GM18861 (cell line): ENCODE measurements around the gene HLA-DPB1.
"Not testable (repeated sequence)": the region's sequence is repeated elsewhere in the genome, so short reads cannot be mapped to it uniquely, and the experiment has no call there.

Source experiments
- ATAC-seq: cut with Tn5 transposase; IDR thresholded peaks from one replicate; pipeline ENCODE4 v1.9.1; 2021; ENCODE audit not compliant: unreplicated experiment

HLA-DPB1 gene

GRCh38 chr6:33075568-33076405 is at the start of gene HLA-DPB1:
Gene HLA-DPB1 (plus strand): TSS chr6:33075990. CDS start chr6:33076042, 52 bp downstream.
- peak; percentile 62 for ATAC-seq

GRCh38 chr6:33028220-33028849 is 47.5 kb upstream of the HLA-DPB1 start:
- ATAC-seq: no peak

GRCh38 chr6:33029328-33030184 is 46.2 kb upstream of the HLA-DPB1 start:
- ATAC-seq: peak; percentile 64

- no peak for ATAC-seq
These were observed 45.5 kb upstream of the HLA-DPB1 start for GRCh38 chr6:33030245-33030644.

- no peak for ATAC-seq
These were observed 41.2 kb upstream of the HLA-DPB1 start for GRCh38 chr6:33034554-33034953.

- no peak for ATAC-seq
These were observed 39.3 kb upstream of the HLA-DPB1 start for GRCh38 chr6:33036535-33036934.

- no peak for ATAC-seq
These were observed 35.6 kb upstream of the HLA-DPB1 start for GRCh38 chr6:33040157-33040556.

GRCh38 chr6:33049323-33050013 is 26.3 kb upstream of the HLA-DPB1 start:
- ATAC-seq: no peak

- ATAC-seq: no peak
These were observed 25.6 kb upstream of the HLA-DPB1 start for GRCh38 chr6:33050014-33050810.

GRCh38 chr6:33052627-33053026 is 23.2 kb upstream of the HLA-DPB1 start:
- no peak for ATAC-seq

GRCh38 chr6:33053230-33053629 is 22.6 kb upstream of the HLA-DPB1 start:
- ATAC-seq: no peak

GRCh38 chr6:33057222-33058150 is 18.3 kb upstream of the HLA-DPB1 start:
- no peak for ATAC-seq

- peak; percentile 68 for ATAC-seq
These were observed 13.8 kb upstream of the HLA-DPB1 start for GRCh38 chr6:33061987-33062386.

- not testable (repeated sequence) for ATAC-seq
These were observed 12.4 kb upstream of the HLA-DPB1 start for GRCh38 chr6:33063435-33063834.

- no peak for ATAC-seq
These were observed 11.1 kb upstream of the HLA-DPB1 start for GRCh38 chr6:33064723-33065122.

- no peak for ATAC-seq
These were observed 10.5 kb upstream of the HLA-DPB1 start for GRCh38 chr6:33065312-33065711.

- ATAC-seq: no peak
These were observed 8.8 kb upstream of the HLA-DPB1 start for GRCh38 chr6:33066917-33067521.

GRCh38 chr6:33069021-33069738 is 6.6 kb upstream of the HLA-DPB1 start:
- no peak for ATAC-seq
